GM21528 (cell line): ENCODE data around the gene NLGN2.

ENCODE experiments used
- ATAC-seq: cut with Tn5 transposase; IDR thresholded peaks from one replicate; pipeline ENCODE4 v1.9.1; 2021; ENCODE audit warnings: mild to moderate bottlenecking, moderate library complexity; ENCODE audit not compliant: unreplicated experiment, low FRiP score

Gene NLGN2

GRCh38 chr17:7435676-7436555 lies 28.3 kb downstream of the NLGN2 start:
- ATAC-seq: peak; percentile 13

GRCh38 chr17:7436556-7437368 lies 29.1 kb downstream of the NLGN2 start:
- ATAC-seq: no peak

GRCh38 chr17:7437369-7437863 lies 29.8 kb downstream of the NLGN2 start:
- ATAC-seq: no peak

- ATAC-seq: no peak
These were observed 30.4 kb downstream of the NLGN2 start for GRCh38 chr17:7437950-7438614.

GRCh38 chr17:7438656-7439460 lies 31.2 kb downstream of the NLGN2 start:
- no peak for ATAC-seq

- no peak for ATAC-seq
These were observed 31.9 kb downstream of the NLGN2 start, which contains the start of gene FGF11 for GRCh38 chr17:7439462-7440112. Gene FGF11, plus strand, starts transcription at chr17:7439512. Its CDS starts 109 bp downstream, at chr17:7439621.

GRCh38 chr17:7440113-7440833 lies 32.6 kb downstream of the NLGN2 start:
- no peak for ATAC-seq

- ATAC-seq: no peak
These were observed 33.2 kb downstream of the NLGN2 start for GRCh38 chr17:7440834-7441195.

GRCh38 chr17:7441266-7441665 lies 33.6 kb downstream of the NLGN2 start:
- no peak for ATAC-seq

- ATAC-seq: no peak
These were observed 34.5 kb downstream of the NLGN2 start for GRCh38 chr17:7442142-7442541.

- ATAC-seq: no peak
These were observed 36.1 kb downstream of the NLGN2 start for GRCh38 chr17:7443499-7444485.

GRCh38 chr17:7444682-7445618 lies 37.3 kb downstream of the NLGN2 start, which contains the start of gene CHRNB1:
Gene CHRNB1, plus strand, starts transcription at chr17:7445061. Its CDS starts 67 bp downstream, at chr17:7445128.
- no peak for ATAC-seq

- no peak for ATAC-seq
These were observed 37.9 kb downstream of the NLGN2 start for GRCh38 chr17:7445619-7445968.

GRCh38 chr17:7448461-7448860 lies 40.8 kb downstream of the NLGN2 start:
- no peak for ATAC-seq

GRCh38 chr17:7459961-7460545 lies 52.4 kb downstream of the NLGN2 start:
- no peak for ATAC-seq
